HCT116 (cell line): ENCODE results near the gene ELOB. TPM values are rescaled to one million over a fixed set of nuclear protein-coding genes. Genes with fewer than 3 reads are reported as not detected.

Source experiments
- ATAC-seq: fragments of 200-7000 bp; cut with Tn5 transposase; 2 replicates; pipeline ENCODE4 v1.9.1; 2020; ENCODE audit warnings: mild to moderate bottlenecking, moderate library complexity
- Bru-seq: library from RNA; stranded (reverse); fragments of 400-500 nt; gene quantifications from one replicate; lab custom pipeline; 2021; lab: Mats Ljungman, UMichigan
- BruChase-seq, 2 experiments: library from RNA; stranded (reverse); fragments of 400-500 nt; gene quantifications; one replicate each; lab custom pipeline; 2021; lab: Mats Ljungman, UMichigan
- BruUV-seq: library from RNA; stranded (reverse); fragments of 400-500 nt; replicated peaks from 2 replicates; lab custom pipeline; 2021; lab: Mats Ljungman, UMichigan
- CTCF ChIA-PET: fragments of 300-600 bp; sonication (Branson Sonifier 250); formaldehyde crosslinking; loops from one replicate; lab custom pipeline; 2021; ENCODE audit warnings: antibody characterized with exemption; lab: Charles Lee
- POLR2A ChIA-PET: fragments of 300-600, 350-600 bp; sonication (Branson Sonifier 250); formaldehyde crosslinking; loops from one replicate; lab custom pipeline; 2021; ENCODE audit warnings: antibody characterized with exemption; lab: Charles Lee
- RAD21 ChIA-PET, 2 experiments: fragments of 300-600 bp; sonication (Branson Sonifier 250); formaldehyde crosslinking; loops; one replicate each; lab custom pipeline; 2023; ENCODE audit warnings: low total read pairs in 2 of 2; ENCODE audit not compliant: uncharacterized antibody in 2 of 2, unreplicated experiment in 2 of 2, low non-redundant PET in 1 of 2; lab: Charles Lee
- DNase-seq: peaks from one replicate; pipeline ENCODE4 v3.0.0-alpha.2; 2010; ENCODE audit warnings: low read depth, low spot score
- H2AFZ ChIP-seq: fragments of 200-600 bp; shearing (Covaris generic), sonication (generic); 2 replicates; pipeline ENCODE4 v1.6.1; 2017; ENCODE audit warnings: low read depth, mixed run types, mixed read lengths, antibody characterized with exemption, low read length; ENCODE audit not compliant: poor library complexity, severe bottlenecking
- H3K27ac ChIP-seq: 2 replicates; pipeline ENCODE4 v1.5.1; 2012; ENCODE audit warnings: low read depth, low read length
- H3K27me3 ChIP-seq: fragments of 200-600 bp; sonication (generic); 2 replicates; pipeline ENCODE4 v1.6.1; 2016; ENCODE audit warnings: mixed run types, low read length, mixed read lengths; ENCODE audit not compliant: insufficient read depth
- H3K36me3 ChIP-seq, 2 experiments: fragments of 200-500 bp in 1 of 2; fragments of 200-600 bp in 1 of 2; sonication (Bioruptor generic) in 1 of 2; sonication (generic) in 1 of 2; 2 replicates each; pipeline versions ENCODE4 v1.5.1 to v1.6.1; 2014 to 2016; ENCODE audit warnings: low read length in 2 of 2, inconsistent platforms in 1 of 2, mixed read lengths in 1 of 2, mixed run types in 1 of 2; ENCODE audit not compliant: insufficient read depth in 2 of 2, control insufficient read depth in 1 of 2
- H3K4me1 ChIP-seq, 2 experiments: fragments of 200-600 bp in 1 of 2; sonication (generic) in 1 of 2; 2 replicates each; pipeline versions ENCODE4 v1.5.1 to v1.6.1; 2012 to 2017; ENCODE audit warnings: low read length in 2 of 2, inconsistent platforms in 1 of 2, mild to moderate bottlenecking in 1 of 2, mixed read lengths in 1 of 2, mixed run types in 1 of 2, moderate library complexity in 1 of 2; ENCODE audit not compliant: insufficient read depth in 2 of 2, control insufficient read depth in 1 of 2
- H3K4me2 ChIP-seq: fragments of 200-600 bp; sonication (generic); 2 replicates; pipeline ENCODE4 v1.6.1; 2017; ENCODE audit warnings: mixed run types, low read length, mixed read lengths
- H3K4me3 ChIP-seq, 2 experiments: fragments of 200-600 bp in 1 of 2; sonication (generic) in 1 of 2; replicated peaks in 1 of 2; 2 replicates each; pipeline ENCODE4 v1.5.1; 2011 to 2016; ENCODE audit warnings: low read length in 2 of 2, control low read depth in 1 of 2, low read depth in 1 of 2, mild to moderate bottlenecking in 1 of 2, mixed read lengths in 1 of 2, mixed run types in 1 of 2
- H3K79me2 ChIP-seq: fragments of 200-600 bp; sonication (generic); 2 replicates; pipeline ENCODE4 v1.6.1; 2017; ENCODE audit warnings: mild to moderate bottlenecking, mixed run types, low read length, moderate library complexity, mixed read lengths; ENCODE audit not compliant: insufficient read depth
- H3K9ac ChIP-seq: fragments of 200-600 bp; sonication (generic); 2 replicates; pipeline ENCODE4 v1.6.1; 2016; ENCODE audit warnings: low read length, mixed read lengths
- H3K9me2 ChIP-seq: fragments of 200-600 bp; sonication (generic), shearing (Covaris generic); 2 replicates; pipeline ENCODE4 v1.6.1; 2017; ENCODE audit warnings: mixed run types, mild to moderate bottlenecking, moderate library complexity; ENCODE audit not compliant: insufficient read depth
- H3K9me3 ChIP-seq, 2 experiments: fragments of 200-500 bp in 1 of 2; fragments of 200-600 bp in 1 of 2; sonication (Bioruptor generic) in 1 of 2; sonication (generic) in 1 of 2; 2 replicates each; pipeline ENCODE4 v1.6.1; 2014 to 2017; ENCODE audit warnings: low read length in 2 of 2, mixed read lengths in 2 of 2, inconsistent platforms in 1 of 2, low read depth in 1 of 2, mild to moderate bottlenecking in 1 of 2, mixed run types in 1 of 2, moderate library complexity in 1 of 2; ENCODE audit not compliant: control insufficient read depth in 1 of 2, insufficient read depth in 1 of 2
- H4K20me1 ChIP-seq: fragments of 200-600 bp; sonication (generic), shearing (Covaris generic); 2 replicates; pipeline ENCODE4 v1.6.1; 2017; ENCODE audit warnings: mixed run types, mild to moderate bottlenecking, moderate library complexity; ENCODE audit not compliant: insufficient read depth
- ATF3 ChIP-seq: IDR thresholded peaks from 2 replicates; pipeline ENCODE4 v1.6.1; 2012
- CBX3 ChIP-seq: IDR thresholded peaks from 2 replicates; pipeline ENCODE4 v1.6.1; 2012; ENCODE audit warnings: low read depth
- MAX ChIP-seq: IDR thresholded peaks from 2 replicates; pipeline ENCODE4 v1.6.1; 2012
- POLR2A ChIP-seq: IDR thresholded peaks from 2 replicates; pipeline ENCODE4 v1.7.0; 2011; ENCODE audit warnings: borderline replicate concordance; ENCODE audit not compliant: insufficient read depth, insufficient read length; ENCODE audit errors: extremely low read depth
- POLR2AphosphoS5 ChIP-seq: IDR thresholded peaks from 2 replicates; pipeline ENCODE4 v1.6.1; 2011; ENCODE audit warnings: mild to moderate bottlenecking, low read depth, low read length, moderate library complexity
- YY1 ChIP-seq: IDR thresholded peaks from 2 replicates; pipeline ENCODE4 v1.6.1; 2011; ENCODE audit warnings: low read length, low read depth, moderate library complexity, mild to moderate bottlenecking; ENCODE audit not compliant: insufficient replicate concordance; ENCODE audit errors: extremely low read depth
- ZFX ChIP-seq: fragments of 450-650 bp; IDR thresholded peaks from 2 replicates; pipeline ENCODE4 v1.6.1; 2017
- intact Hi-C: fragments of 100-400 bp; cut with micrococcal nuclease; formaldehyde crosslinking; loops from 2 replicates; pipeline ENCODE4 v1.10.0; 2022
- long read RNA-seq: library from polyadenylated mRNA; unstranded; transcript quantifications from one replicate; pipeline ENCODE4 v2.0.0, GENCODE V29; 2021; ENCODE audit not compliant: unreplicated experiment
- polyA plus RNA-seq: library from polyadenylated mRNA; unstranded; fragments of >200 nt; gene quantifications from 2 replicates; pipeline ENCODE4 v1.2.1, GENCODE V29; 2012; ENCODE audit warnings: missing spikeins
- total RNA-seq: library from RNA; stranded (reverse); gene quantifications from one replicate; pipeline ENCODE4 v1.2.1, GENCODE V29; 2021; ENCODE audit not compliant: unreplicated experiment

Gene ELOB
- total RNA-seq (239 TPM), Bru-seq, nascent RNA (percentile 88 among the genes with signal in this experiment), BruChase-seq, experiment 1, labeled RNA remaining after a 6-hour chase (percentile 86 among the genes with signal in this experiment), BruChase-seq, experiment 2, labeled RNA remaining after a 2-hour chase (percentile 85 among the genes with signal in this experiment)
- polyA plus RNA-seq = 345 and 434 TPM in 2 replicates
- long read RNA-seq, transcript ELOB-202 (3 exons, 997 nt) = minor isoform, 84 of 268 reads
- long read RNA-seq, transcript ELOB-203 (4 exons, 991 nt) = major isoform, 149 of 268 reads
- long read RNA-seq, partial matches to known transcripts = 14 of 268 reads
- long read RNA-seq, other reads (novel, unspliced or antisense) = 15 of 268 reads

GRCh38 chr16:2777231-2777902 is at the start of gene ELOB:
Gene ELOB, minus strand, starts transcription at chr16:2777280. Its CDS starts 41 bp downstream, at chr16:2777239.
- H3K79me2 ChIP-seq = peaks cover 51% of the 10 kb centered on the region
- ChIA-PET POLR2A (no interaction called here), CTCF (no interaction called here), RAD21 (no interaction called here)
- no peaks in the 10 kb centered on the region for H3K9me2 ChIP-seq
- H4K20me1 ChIP-seq = no peaks in the 10 kb centered on the region
- no peaks in the 10 kb centered on the region for H3K9me3 ChIP-seq
- H3K27ac ChIP-seq = peak within 1 kb of the TSS; percentile 100
- intact Hi-C loops = no loop called here
- H3K4me3 ChIP-seq = peak within 1 kb of the TSS; percentile 99
- ATAC-seq = peak; percentile 87
- H3K27me3 ChIP-seq = no peaks in the 10 kb centered on the region
- H3K36me3 ChIP-seq = peaks cover 4 to 20% of the 10 kb centered on the region in 2 experiments
- H2AFZ ChIP-seq = no peak within 1 kb of the TSS
- H3K4me1 ChIP-seq = peaks cover 11 to 36% of the 10 kb centered on the region in 2 experiments
- peak within 1 kb of the TSS; percentile 100 for H3K4me2 ChIP-seq
- H3K9ac ChIP-seq = peak within 1 kb of the TSS; percentile 100
- BruUV-seq = TSS peak; percentile 79
- TF ChIP-seq ATF3 (no peak), ZFX (peak; percentile 37; the same call in 1 of the 2 replicates), POLR2AphosphoS5 (peak; percentile 80), POLR2A (peak; percentile 57), CBX3 (no peak), YY1 (peak; percentile 97), MAX (peak; percentile 52)
- TF ChIP-seq, all 23 proteins: peak for 5
- peak; percentile 44 for DNase-seq
